HEK293 (cell line): Measurements from ENCODE around the gene CALM3.

Experiments used
- CTCF ChIA-PET: fragments of 350-600 bp; formaldehyde crosslinking; extraction: SDS; loops from one replicate; lab custom pipeline; 2021; ENCODE audit warnings: antibody characterized with exemption; lab: Yijun Ruan, JAX
- POLR2A ChIA-PET: fragments of 300-600 bp; formaldehyde crosslinking; extraction: SDS; loops from one replicate; lab custom pipeline; 2020; ENCODE audit warnings: antibody characterized with exemption, inconsistent platforms; lab: Yijun Ruan, JAX
- H3K27ac ChIP-seq: fragments of 200-500 bp; sonication (Bioruptor generic); 2 replicates; pipeline ENCODE4 v1.5.1; 2014; ENCODE audit warnings: low read depth, low read length, control low read depth, inconsistent platforms; ENCODE audit errors: extremely low read depth
- H3K36me3 ChIP-seq, 2 experiments: fragments of 200-500 bp in 1 of 2; sonication (Bioruptor generic) in 1 of 2; 1 replicate in 1 of 2; 2 replicates in 1 of 2; pipeline ENCODE4 v1.5.1; 2014 to 2017; ENCODE audit warnings: inconsistent platforms in 2 of 2, low read length in 2 of 2; ENCODE audit not compliant: control insufficient read depth in 2 of 2, insufficient read depth in 1 of 2
- H3K4me1 ChIP-seq: fragments of 200-500 bp; sonication (Bioruptor generic); 2 replicates; pipeline ENCODE4 v1.5.1; 2014; ENCODE audit warnings: mild to moderate bottlenecking, low read length, inconsistent platforms; ENCODE audit not compliant: control insufficient read depth, insufficient read depth
- H3K4me3 ChIP-seq: 2 replicates; pipeline ENCODE4 v1.5.1; 2011; ENCODE audit warnings: low read depth, mild to moderate bottlenecking, control low read depth, low read length, moderate library complexity
- H3K9me3 ChIP-seq: fragments of 200-500 bp; sonication (Bioruptor generic); 2 replicates; pipeline ENCODE4 v1.5.1; 2014; ENCODE audit warnings: low read depth, low read length, inconsistent platforms; ENCODE audit not compliant: control insufficient read depth, insufficient read depth
- BCL11B ChIP-seq: fragments of 450-650 bp; formaldehyde crosslinking; IDR thresholded peaks from 2 replicates; pipeline ENCODE4 v1.5.1; 2016; ENCODE audit warnings: low read depth, missing biosample characterization, missing genetic modification characterization
- CTCF ChIP-seq: fragments of 450-650 bp; formaldehyde crosslinking; IDR thresholded peaks from 2 replicates; pipeline ENCODE4 v1.5.1; 2016; ENCODE audit warnings: missing biosample characterization, missing genetic modification characterization
- GLI2 ChIP-seq: fragments of 450-650 bp; formaldehyde crosslinking; IDR thresholded peaks from 2 replicates; pipeline ENCODE4; 2017; ENCODE audit warnings: missing biosample characterization, missing genetic modification characterization, low read depth, borderline replicate concordance
- GLIS1 ChIP-seq: fragments of 450-650 bp; formaldehyde crosslinking; IDR thresholded peaks from 2 replicates; pipeline ENCODE4 v1.5.1; 2016; ENCODE audit warnings: missing biosample characterization, missing genetic modification characterization
- GLIS2 ChIP-seq: fragments of 450-650 bp; formaldehyde crosslinking; IDR thresholded peaks from 2 replicates; pipeline ENCODE4 v1.5.1; 2016; ENCODE audit warnings: missing biosample characterization, missing genetic modification characterization
- IKZF3 ChIP-seq: fragments of 450-650 bp; IDR thresholded peaks from 2 replicates; pipeline ENCODE4 v1.5.0; 2018; ENCODE audit warnings: missing biosample characterization, mild to moderate bottlenecking, missing genetic modification characterization, moderate library complexity
- PRDM10 ChIP-seq: fragments of 450-650 bp; formaldehyde crosslinking; IDR thresholded peaks from 2 replicates; pipeline ENCODE4 v1.5.1; 2016; ENCODE audit warnings: missing biosample characterization, missing genetic modification characterization
- SCRT2 ChIP-seq: fragments of 450-650 bp; formaldehyde crosslinking; IDR thresholded peaks from 2 replicates; pipeline ENCODE4 v1.5.1; 2016; ENCODE audit warnings: missing biosample characterization, missing genetic modification characterization
- ZBTB6 ChIP-seq: fragments of 450-650 bp; formaldehyde crosslinking; IDR thresholded peaks from 2 replicates; pipeline ENCODE4 v1.5.1; 2017; ENCODE audit warnings: missing biosample characterization, missing genetic modification characterization
- ZIC2 ChIP-seq: fragments of 450-650 bp; formaldehyde crosslinking; IDR thresholded peaks from 2 replicates; pipeline ENCODE4 v1.5.1; 2016; ENCODE audit warnings: missing biosample characterization, missing genetic modification characterization
- ZNF2 ChIP-seq: fragments of 450-650 bp; formaldehyde crosslinking; IDR thresholded peaks from 2 replicates; pipeline ENCODE4 v1.5.1; 2016; ENCODE audit warnings: missing biosample characterization, missing genetic modification characterization
- ZNF223 ChIP-seq: fragments of 450-650 bp; formaldehyde crosslinking; IDR thresholded peaks from 2 replicates; pipeline ENCODE4 v1.5.1; 2016; ENCODE audit warnings: missing biosample characterization, missing genetic modification characterization
- ZNF266 ChIP-seq: fragments of 450-650 bp; formaldehyde crosslinking; IDR thresholded peaks from 2 replicates; pipeline ENCODE4 v1.5.1; 2016; ENCODE audit warnings: missing biosample characterization, missing genetic modification characterization, low read depth
- ZNF354C ChIP-seq: fragments of 450-650 bp; formaldehyde crosslinking; IDR thresholded peaks from 2 replicates; pipeline ENCODE4 v1.5.1; 2016; ENCODE audit warnings: missing biosample characterization, missing genetic modification characterization, low read depth, borderline replicate concordance
- ZNF521 ChIP-seq: fragments of 450-650 bp; formaldehyde crosslinking; IDR thresholded peaks from 2 replicates; pipeline ENCODE4 v1.5.1; 2017; ENCODE audit warnings: missing biosample characterization, mild to moderate bottlenecking, missing genetic modification characterization
- ZNF610 ChIP-seq: fragments of 450-650 bp; formaldehyde crosslinking; IDR thresholded peaks from 2 replicates; pipeline ENCODE4 v1.5.1; 2016; ENCODE audit warnings: missing biosample characterization, missing genetic modification characterization, borderline replicate concordance
- ZNF623 ChIP-seq: fragments of 450-650 bp; formaldehyde crosslinking; IDR thresholded peaks from 2 replicates; pipeline ENCODE4 v1.5.1; 2016; ENCODE audit warnings: missing biosample characterization, missing genetic modification characterization
- ZSCAN30 ChIP-seq: fragments of 450-650 bp; IDR thresholded peaks from 2 replicates; pipeline ENCODE4 v1.5.1; 2018; ENCODE audit warnings: missing biosample characterization, mild to moderate bottlenecking, missing genetic modification characterization, moderate library complexity

Gene CALM3

GRCh38 chr19:46616631-46617322 lies 15.6 kb downstream of the CALM3 start (continued):
- TF ChIP-seq PRDM10 (peak; percentile 69), BCL11B (no peak), GLIS2 (tag by site-specific recombination) (peak; percentile 23; the same call in 1 of the 2 replicates), ZNF354C (tag by site-specific recombination) (no peak), ZNF266 (tag by site-specific recombination) (no peak), ZNF623 (tag by site-specific recombination) (no peak), GLIS1 (tag by site-specific recombination) (peak; percentile 55), CTCF (tag by site-specific recombination) (peak; percentile 93), ZSCAN30 (tag by site-specific recombination) (peak; percentile 62; the same call in 1 of the 2 replicates), ZNF521 (tag by site-specific recombination) (no peak), IKZF3 (tag by site-specific recombination) (peak; percentile 82), ZNF2 (no peak)

GRCh38 chr19:46617601-46618000 lies 16.5 kb downstream of the CALM3 start:
- POLR2A ChIA-PET, result interaction anchor here (0.5 to 1.7 kb wide), 5 partner anchors 12 to 220 kb away, joined by 3 to 10 read pairs (median 4); partner anchors contain the start of genes CALM3 and DACT3
- peak; percentile 41; the same call in 1 of the 2 replicates for TF ChIP-seq SCRT2
- TF ChIP-seq ZBTB6 (tag by site-specific recombination), result peak; percentile 11; the same call in 1 of the 2 replicates
- TF ChIP-seq GLI2, result no peak
- no peak for TF ChIP-seq ZNF223 (tag by site-specific recombination)
- TF ChIP-seq ZIC2 (tag by site-specific recombination), result no peak
- TF ChIP-seq ZNF610 (tag by site-specific recombination), result no peak
- no peak overlapping the region for H3K4me3 ChIP-seq

More at GRCh38 chr19:46617601-46618000, 16.5 kb downstream of the CALM3 start:
- no peaks in the 10 kb centered on the region for H3K36me3 ChIP-seq
- no peaks in the 10 kb centered on the region for H3K9me3 ChIP-seq
- CTCF ChIA-PET, result interaction anchor here (0.7 to 14.6 kb wide), 25 partner anchors 8 to 715 kb away, joined by 3 to 327 read pairs (median 4); partner anchors contain the start of genes CALM3, DACT3 and MYPOP
- H3K27ac ChIP-seq, result no peak overlapping the region
- no peaks in the 10 kb centered on the region for H3K4me1 ChIP-seq
